KOPT-K1 (cell line): ENCODE results near the gene RPL39L.
A peak's percentile ranks its signal among the peaks of the same experiment; 100 is the strongest.

ENCODE experiments used
- H3K27ac ChIP-seq: fragments of 200-600 bp; sonication (generic); 2 replicates; pipeline ENCODE4 v1.5.1; 2016; ENCODE audit warnings: antibody characterized with exemption, mild to moderate bottlenecking, low read depth, low read length; ENCODE audit not compliant: poor library complexity, severe bottlenecking
- H3K36me3 ChIP-seq: fragments of 200-600 bp; sonication (generic); 2 replicates; pipeline ENCODE4 v1.5.1; 2017; ENCODE audit warnings: antibody characterized with exemption, mild to moderate bottlenecking, low read length, moderate library complexity; ENCODE audit not compliant: insufficient read depth
- H3K9me3 ChIP-seq: fragments of 200-600 bp; sonication (generic); 2 replicates; pipeline ENCODE4 v1.5.1; 2017; ENCODE audit warnings: antibody characterized with exemption, low read length, mild to moderate bottlenecking; ENCODE audit not compliant: insufficient read depth, poor library complexity, severe bottlenecking

RPL39L gene

DNA sequence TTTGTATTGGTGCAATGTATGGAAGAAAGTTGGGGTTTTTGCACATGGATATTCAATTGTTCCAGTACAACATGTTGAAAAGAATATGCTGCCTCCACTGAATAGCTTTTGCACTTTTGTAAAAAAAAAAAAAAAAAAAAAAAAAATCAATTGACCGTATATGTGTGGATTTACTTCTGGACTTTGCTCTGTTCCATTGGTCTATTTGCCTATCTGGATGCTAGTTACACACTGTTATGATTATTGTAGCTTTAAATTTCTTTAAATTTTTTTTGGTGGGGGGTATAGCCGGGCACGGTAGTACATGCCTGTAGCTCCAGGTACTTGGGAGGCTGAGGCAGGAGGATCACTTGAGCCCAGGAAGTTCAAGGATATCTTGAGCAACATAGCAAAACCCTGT is 52.5 kb downstream of the RPL39L start:
- Histone ChIP-seq H3K36me3 (no peaks in the 10 kb centered on the region), H3K9me3 (peaks cover 32% of the 10 kb centered on the region), H3K27ac (no peak overlapping the region)

DNA sequence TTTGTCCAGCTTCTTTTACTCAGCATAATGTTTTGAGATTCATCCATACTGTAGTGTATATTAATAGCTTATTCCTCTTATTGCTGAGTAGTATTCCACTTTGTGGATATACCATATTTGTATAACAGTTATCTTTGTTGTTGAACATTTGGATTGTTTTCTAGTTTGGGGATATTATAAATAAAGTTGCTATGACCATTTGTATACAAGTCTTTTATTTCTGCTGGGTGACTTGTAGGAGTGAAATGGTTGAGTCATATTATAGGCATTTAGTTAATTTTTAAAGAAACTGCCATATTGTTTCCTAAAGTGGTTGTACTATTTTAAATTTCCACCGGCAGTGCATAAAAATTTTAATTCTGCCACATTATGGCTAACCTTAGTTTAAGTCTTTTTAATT is 53.4 kb downstream of the RPL39L start:
- H3K27ac ChIP-seq: no peak overlapping the region

DNA sequence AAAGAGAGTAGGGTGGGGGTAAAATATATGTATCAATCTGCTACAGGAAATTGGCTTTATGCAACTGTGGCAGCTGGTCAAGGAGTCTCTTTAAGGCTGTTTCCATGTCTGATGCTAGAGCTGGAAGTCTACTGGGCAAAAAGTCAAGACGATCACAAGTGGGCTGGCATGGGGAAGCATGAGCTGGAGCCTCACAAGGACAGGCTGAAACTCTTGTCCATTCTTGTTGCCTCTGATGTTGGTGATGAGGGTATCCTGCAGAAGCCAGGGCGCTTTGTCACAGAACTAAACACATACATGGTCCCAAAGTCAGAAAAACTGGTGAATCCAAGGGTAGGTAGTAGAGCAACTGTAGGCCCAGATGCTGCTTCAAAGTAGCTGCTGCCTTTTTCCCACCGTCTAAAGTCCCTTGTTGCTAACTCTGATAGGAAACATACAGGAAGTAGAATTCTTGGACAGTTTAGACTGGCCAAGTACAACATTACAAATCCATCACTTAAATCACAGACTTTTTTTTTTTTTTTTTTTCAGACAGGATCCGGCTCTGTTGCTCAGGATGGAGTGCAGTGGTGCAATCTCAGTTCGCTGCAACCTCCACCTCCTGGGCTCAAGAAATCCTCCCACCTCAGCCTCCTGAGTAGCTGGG is 54.2 kb downstream of the RPL39L start:
- Histone ChIP-seq H3K9me3 (peaks cover 26% of the 10 kb centered on the region), H3K36me3 (no peaks in the 10 kb centered on the region), H3K27ac (no peak overlapping the region)

More for the DNA sequence above, 53.4 kb downstream of the RPL39L start:
- Histone ChIP-seq H3K36me3 (no peaks in the 10 kb centered on the region), H3K9me3 (peaks cover 32% of the 10 kb centered on the region)

DNA sequence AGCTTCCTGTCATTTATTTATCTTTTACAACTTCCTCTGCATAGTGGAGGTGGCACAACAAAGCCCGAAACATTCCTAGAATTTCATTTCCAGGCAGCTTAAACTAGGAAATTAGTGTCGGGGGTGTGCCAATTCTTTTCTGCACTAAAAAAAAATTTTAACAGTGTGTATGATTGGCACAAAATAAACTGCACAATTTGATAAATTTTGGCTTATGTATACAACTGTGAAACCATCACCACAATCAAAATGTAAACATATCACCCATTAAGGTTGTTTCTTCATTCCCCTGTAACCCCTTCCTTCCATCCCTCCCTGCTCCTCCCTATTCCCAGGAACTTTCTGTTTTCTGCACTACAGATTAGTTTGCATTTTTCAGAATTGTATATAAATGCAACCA is 54.7 kb downstream of the RPL39L start:
- Histone ChIP-seq H3K9me3 (peaks cover 26% of the 10 kb centered on the region), H3K27ac (no peak overlapping the region), H3K36me3 (no peaks in the 10 kb centered on the region)

DNA sequence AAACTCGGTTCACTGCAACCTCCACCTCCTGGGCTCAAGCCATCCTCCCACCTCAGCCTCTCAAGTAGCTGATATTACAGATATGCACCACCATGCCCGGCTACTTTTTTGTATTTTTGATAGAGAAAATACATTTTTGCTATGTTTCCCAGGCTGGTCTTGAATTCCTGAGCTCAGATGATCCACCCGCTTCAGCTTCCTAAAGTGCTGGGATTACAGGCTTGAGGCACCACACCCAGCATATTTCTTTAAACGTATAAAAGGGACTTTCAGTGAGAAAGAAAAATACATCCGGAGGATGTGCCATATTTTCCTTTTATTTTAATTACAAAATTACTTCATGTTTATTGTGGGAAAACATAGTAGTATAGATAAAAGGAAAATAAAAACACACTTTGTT is 55.2 kb downstream of the RPL39L start:
- H3K9me3 ChIP-seq: peaks cover 26% of the 10 kb centered on the region
- H3K36me3 ChIP-seq: no peaks in the 10 kb centered on the region
- H3K27ac ChIP-seq: no peak overlapping the region

DNA sequence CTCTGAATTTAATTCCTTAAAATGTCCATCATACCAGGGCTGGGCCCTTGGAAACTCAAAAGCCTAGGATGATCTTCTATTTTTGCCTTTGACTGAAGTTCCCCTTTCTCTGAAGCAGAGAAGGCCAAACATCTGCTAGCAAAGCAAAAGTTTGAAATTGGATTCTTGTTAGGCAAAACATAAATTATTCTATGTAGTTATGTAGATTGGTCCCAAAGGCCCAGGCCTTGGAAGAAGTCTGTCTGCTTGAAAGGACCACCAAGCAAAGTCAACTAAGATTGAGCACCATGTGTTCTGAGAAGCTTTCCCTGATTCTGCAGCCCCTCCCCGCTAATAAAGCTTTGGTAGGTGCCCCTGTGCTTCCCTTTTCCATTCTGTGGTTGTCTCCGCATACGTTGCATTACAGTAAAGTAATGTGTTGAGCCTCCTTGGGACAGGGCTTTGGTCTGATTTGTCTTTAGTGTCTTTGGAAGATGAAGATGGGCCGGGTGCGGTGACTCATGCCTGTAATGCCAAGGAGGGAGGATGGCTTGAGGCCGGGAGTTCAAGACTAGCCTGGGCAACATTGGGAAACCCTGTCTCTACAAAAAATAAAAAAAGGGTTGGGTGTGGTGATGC is 56.4 kb downstream of the RPL39L start:
- Histone ChIP-seq H3K36me3 (peaks cover under 1% of the 10 kb centered on the region; the same call in 1 of the 2 replicates), H3K9me3 (peaks cover 20% of the 10 kb centered on the region), H3K27ac (no peak overlapping the region)

- peaks cover 20% of the 10 kb centered on the region for H3K36me3 ChIP-seq
- peaks cover under 1% of the 10 kb centered on the region for H3K9me3 ChIP-seq
- H3K27ac ChIP-seq: no peak overlapping the region
Measured at GRCh38 chr3:187080799-187081450, 58.4 kb downstream of the RPL39L start.

- Histone ChIP-seq H3K9me3 (no peaks in the 10 kb centered on the region), H3K36me3 (peaks cover 36% of the 10 kb centered on the region), H3K27ac (no peak overlapping the region)
Measured at GRCh38 chr3:187079090-187080022, 59.9 kb downstream of the RPL39L start.

DNA sequence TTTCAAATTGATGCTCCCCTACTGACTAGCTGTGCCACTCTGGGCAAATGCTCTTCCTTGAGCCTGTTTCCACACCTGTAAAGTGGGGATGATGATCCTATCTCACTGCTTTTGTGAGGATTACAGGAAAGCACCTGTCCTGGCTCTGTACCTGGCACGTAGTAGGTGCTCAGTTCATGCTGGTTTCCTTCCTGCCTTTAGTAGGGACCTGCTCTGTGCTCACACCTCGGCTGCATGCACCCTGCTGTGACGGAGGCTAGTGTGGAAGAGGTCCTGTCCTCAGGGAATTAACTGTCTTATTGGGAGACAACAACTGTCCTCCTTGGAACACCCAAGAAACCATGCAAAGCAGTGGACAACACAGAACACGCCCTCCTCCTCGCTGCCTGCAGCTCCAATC is 61.8 kb downstream of the RPL39L start:
- no peak overlapping the region for H3K27ac ChIP-seq
- no peaks in the 10 kb centered on the region for H3K9me3 ChIP-seq
- H3K36me3 ChIP-seq: peaks cover 53% of the 10 kb centered on the region

DNA sequence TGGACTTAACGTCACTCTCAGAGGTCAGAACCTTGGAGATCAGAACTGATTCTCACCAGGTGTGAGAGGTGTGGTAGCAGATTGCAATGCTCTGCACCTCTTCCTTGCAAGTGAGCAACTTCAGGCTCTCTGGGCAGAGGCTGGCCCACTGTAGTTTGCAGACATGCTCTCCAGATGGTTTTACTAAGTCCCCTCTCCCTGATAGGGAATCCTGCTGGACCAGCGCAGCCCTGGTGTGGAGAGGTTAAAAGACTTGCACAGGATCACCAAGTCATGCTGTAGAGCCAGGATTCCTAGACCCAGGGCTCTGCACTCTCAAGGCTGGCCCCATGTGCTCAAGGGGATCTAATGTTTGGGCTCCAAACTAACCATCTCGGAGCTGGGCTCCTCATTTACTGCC is 62.2 kb downstream of the RPL39L start:
- no peak overlapping the region for H3K27ac ChIP-seq
- peaks cover 53% of the 10 kb centered on the region for H3K36me3 ChIP-seq
- no peaks in the 10 kb centered on the region for H3K9me3 ChIP-seq

DNA sequence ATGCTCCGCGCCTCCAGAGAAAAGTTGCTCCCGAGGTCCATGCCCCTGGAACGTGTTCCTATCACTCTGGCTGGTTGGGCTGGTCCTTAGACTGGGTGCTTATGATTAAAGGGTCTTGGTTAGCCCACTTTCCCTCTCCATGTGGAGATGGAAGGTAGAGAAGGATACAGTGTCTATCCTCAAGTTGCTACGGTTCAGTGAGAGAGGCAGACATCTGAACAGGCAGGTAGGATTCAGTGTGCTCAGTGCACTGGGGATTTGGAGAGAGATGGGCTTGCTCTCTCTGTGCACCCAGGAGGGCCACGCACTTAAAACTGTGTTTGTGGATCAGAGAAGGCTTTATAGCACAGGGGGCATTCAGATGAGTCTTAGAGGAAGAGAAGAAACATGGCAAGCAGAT is 63.0 kb downstream of the RPL39L start:
- H3K9me3 ChIP-seq: no peaks in the 10 kb centered on the region
- no peak overlapping the region for H3K27ac ChIP-seq
- H3K36me3 ChIP-seq: peaks cover 53% of the 10 kb centered on the region

DNA sequence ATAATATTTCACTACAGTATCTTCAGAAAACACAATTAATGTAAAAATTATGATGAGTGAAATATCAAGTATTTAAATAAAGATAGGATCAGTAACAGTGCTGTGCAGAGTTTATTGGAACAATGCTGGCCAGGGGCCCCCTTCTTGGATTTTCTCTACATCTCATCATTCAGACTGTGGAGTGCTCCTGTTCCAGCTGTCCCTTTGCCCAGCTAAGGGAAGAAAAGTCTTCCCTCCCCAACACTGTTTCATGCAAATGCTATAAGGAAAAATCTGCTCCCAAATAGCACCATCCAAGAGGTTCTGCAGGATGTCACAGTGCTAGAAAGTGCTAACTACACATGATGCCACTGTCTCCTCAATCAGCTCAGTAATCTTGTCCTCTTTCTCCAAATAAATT is 64.5 kb downstream of the RPL39L start:
- Histone ChIP-seq H3K9me3 (no peaks in the 10 kb centered on the region), H3K36me3 (peaks cover 66% of the 10 kb centered on the region), H3K27ac (no peak overlapping the region)

GRCh38 chr3:187073581-187074098 is 65.7 kb downstream of the RPL39L start:
- H3K27ac ChIP-seq: peak overlapping the region; percentile 69
- no peaks in the 10 kb centered on the region for H3K9me3 ChIP-seq
- peaks cover 78% of the 10 kb centered on the region for H3K36me3 ChIP-seq

GRCh38 chr3:187072511-187072910 is 66.8 kb downstream of the RPL39L start:
- peaks cover 74% of the 10 kb centered on the region for H3K36me3 ChIP-seq
- H3K9me3 ChIP-seq: no peaks in the 10 kb centered on the region
- H3K27ac ChIP-seq: peak overlapping the region; percentile 69

- Histone ChIP-seq H3K36me3 (peaks cover 70% of the 10 kb centered on the region), H3K27ac (peak overlapping the region; percentile 69), H3K9me3 (no peaks in the 10 kb centered on the region)
Measured at GRCh38 chr3:187072102-187072501, 67.2 kb downstream of the RPL39L start.
